GM18873 (cell line): ENCODE results near the gene TYW1B.
"Not testable (repeated sequence)": the region's sequence is repeated elsewhere in the genome, so short reads cannot be mapped to it uniquely, and the experiment has no call there.

ENCODE experiments used
- ATAC-seq: cut with Tn5 transposase; IDR thresholded peaks from one replicate; pipeline ENCODE4 v1.9.1; 2021; ENCODE audit warnings: mild to moderate bottlenecking, moderate library complexity, moderate number of reproducible peaks; ENCODE audit not compliant: unreplicated experiment, low FRiP score

Gene TYW1B

DNA sequence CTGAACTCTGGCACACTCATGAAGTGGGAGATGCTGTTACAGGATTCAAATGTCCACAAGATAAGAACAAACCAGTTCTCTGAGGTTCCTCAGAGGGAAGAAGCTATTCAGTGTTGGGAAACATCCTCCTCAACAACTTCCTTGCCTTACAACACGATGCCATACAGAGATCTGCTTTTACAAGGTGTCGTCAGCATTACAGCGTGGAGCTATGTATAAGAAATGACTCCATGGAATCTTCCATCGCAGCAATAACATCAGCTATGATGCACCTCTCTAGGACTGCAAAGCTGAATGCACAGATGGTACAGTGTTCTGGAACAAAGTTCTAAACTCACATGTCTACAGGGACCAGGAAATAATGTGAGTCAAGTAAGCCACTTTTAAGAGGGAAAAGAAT is 122.3 kb downstream of the TYW1B start:
- ATAC-seq = not testable (repeated sequence)

GRCh38 chr7:72704894-72705293 is 123.1 kb downstream of the TYW1B start:
- no peak for ATAC-seq

DNA sequence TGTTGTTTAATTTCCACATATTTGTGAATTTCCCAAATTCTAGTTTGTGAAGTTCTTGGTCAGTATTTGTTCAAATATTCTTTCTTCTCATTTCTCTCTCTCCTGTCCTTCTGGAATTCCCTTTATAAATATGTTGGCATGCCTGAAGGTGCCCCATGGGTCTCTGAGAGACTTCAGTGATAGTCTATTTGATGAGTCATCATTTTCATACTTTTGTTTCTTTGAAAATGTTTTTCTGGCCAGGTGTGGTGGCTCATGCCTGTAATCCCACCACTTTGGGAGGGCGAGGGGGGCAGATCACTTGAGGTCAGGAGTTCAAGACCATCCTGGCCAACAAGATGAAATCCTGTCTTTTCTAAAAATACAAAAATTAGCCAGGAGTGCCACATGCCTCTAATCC is 127.5 kb downstream of the TYW1B start:
- not testable (repeated sequence) for ATAC-seq

GRCh38 chr7:72697066-72697465 is 130.9 kb downstream of the TYW1B start:
- ATAC-seq = not testable (repeated sequence)

DNA sequence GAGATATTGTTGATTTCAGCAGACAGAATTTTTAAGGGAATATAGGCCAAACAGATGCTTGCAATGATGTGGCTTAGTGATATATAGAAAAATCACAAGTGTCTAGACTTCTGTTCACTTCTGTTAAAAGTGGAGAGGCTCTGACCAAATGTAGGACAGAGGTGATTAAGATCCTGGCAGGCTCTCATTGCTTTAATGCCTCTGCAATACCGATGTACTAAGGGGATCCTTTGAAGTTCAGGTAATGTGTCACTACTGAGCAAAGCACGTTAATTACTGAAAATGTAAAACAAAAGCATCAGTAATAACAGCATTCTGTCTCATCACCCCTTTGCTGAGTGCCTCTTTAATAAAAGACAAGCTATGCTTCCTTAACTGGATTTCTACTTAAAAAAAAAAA is 131.4 kb downstream of the TYW1B start:
- ATAC-seq = not testable (repeated sequence)

GRCh38 chr7:72695482-72695881 is 132.5 kb downstream of the TYW1B start:
- not testable (repeated sequence) for ATAC-seq

DNA sequence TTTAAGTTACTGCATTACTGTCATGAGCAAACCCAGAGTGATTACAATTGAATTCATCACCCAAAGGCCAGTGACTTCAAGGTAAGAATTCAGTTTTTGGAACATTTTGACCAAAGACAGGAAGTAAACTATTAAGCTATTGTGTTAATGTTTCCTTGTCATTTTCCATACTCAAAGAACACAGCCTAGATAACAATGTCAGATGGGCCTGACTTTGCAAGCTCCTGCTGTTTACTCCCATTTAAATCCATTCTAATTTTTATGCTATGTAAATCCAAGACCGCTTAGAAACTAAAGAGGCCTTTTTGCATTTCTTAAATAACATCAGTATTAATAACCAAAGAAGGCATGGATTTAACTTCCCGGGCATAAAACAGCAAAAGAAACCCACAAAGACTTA is 136.6 kb downstream of the TYW1B start:
- ATAC-seq = not testable (repeated sequence)

- not testable (repeated sequence) for ATAC-seq
Observed at GRCh38 chr7:72690177-72690576, 137.8 kb downstream of the TYW1B start.

GRCh38 chr7:72689344-72689743 is 138.7 kb downstream of the TYW1B start:
- ATAC-seq = not testable (repeated sequence)

GRCh38 chr7:72681211-72681610 is 146.8 kb downstream of the TYW1B start:
- not testable (repeated sequence) for ATAC-seq

DNA sequence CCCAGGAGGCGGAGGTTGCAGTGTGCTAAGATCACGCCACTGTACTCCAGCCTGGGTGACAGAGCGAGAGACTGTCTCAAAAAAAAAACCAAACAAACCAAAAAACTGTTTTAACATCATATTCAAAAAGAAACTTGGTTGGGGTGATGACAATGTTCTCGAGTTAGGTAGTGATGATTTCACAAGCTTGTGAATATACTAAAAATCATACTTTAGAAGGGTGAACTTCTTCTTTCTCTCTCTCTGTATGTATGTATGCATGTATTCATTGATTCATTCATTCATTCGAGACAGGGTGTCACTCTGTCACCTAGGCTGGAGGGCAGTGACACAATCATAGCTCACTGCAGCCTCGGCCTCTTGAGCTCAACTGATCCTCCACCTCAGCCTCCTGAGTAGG is 151.1 kb downstream of the TYW1B start:
- ATAC-seq = not testable (repeated sequence)

DNA sequence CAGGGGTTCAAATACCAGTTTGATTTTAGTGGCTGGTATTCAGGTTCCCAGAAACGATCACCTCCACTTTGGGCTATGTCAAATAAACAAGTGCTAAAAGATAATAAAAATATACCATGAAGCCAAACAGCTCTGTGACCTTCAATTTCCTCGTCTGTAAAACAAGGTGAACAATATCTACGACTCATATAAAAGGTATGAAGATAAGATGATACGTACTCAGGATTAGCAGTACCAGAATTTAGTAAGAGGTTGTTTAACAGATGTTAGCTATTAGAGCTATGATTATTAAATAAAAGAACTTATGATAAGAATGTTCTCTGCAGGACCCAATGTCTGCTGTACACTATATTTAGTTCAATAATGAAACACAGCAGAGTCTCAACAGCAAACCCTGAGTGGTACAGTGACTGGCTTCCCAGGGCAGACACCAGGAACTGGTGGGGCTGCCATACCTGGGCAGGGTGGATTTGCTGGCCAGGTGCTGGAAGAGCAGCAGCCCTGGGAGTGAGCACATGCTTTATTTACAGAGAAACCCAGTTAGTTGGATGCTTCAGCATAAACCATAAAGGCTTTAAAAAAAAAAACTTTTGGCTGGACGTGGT is 151.8 kb downstream of the TYW1B start:
- ATAC-seq = not testable (repeated sequence)

GRCh38 chr7:72675686-72676085 is 152.3 kb downstream of the TYW1B start:
- ATAC-seq = not testable (repeated sequence)

DNA sequence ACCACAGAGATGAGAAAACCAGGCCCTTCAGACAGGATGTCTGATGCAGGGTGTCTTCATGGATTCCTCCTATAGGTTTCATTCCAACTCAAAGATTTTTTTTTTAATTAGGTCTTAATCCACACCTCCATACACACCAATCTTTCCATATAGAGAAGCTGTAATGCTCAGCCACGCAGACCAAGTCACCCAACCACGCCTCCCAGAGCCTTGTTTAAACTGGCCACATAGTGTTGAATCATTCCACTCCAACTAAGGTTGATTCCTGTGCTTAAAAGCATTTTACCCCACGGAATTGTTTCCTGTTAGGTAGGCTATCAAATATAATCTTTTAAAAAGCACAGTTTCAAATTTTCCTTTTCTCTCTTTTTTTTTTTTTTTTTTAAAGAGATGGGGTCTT is 153.6 kb downstream of the TYW1B start:
- ATAC-seq = no peak

- ATAC-seq = not testable (repeated sequence)
Observed at GRCh38 chr7:72670850-72671249, 157.2 kb downstream of the TYW1B start.

DNA sequence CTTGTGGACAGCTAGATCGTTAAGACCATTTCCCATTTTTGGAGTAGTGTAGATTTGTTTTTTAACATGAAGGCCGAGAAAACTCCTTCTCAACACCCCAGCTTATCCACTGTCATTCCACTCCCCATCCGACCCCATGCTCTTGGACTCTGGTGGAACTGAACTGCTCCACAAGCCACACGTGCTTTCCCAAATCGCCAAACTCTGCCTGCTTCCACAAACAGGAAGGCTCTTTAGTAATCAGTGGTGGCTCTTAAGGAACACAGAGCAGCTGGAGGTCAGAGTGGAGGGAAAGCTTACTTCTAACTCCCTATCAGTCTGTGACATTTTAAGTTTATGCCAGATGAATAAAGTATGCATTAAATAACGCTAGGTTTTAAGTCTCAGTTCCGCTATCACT is 159.6 kb downstream of the TYW1B start:
- ATAC-seq = not testable (repeated sequence)

GRCh38 chr7:72667049-72667448 is 161.0 kb downstream of the TYW1B start:
- not testable (repeated sequence) for ATAC-seq

DNA sequence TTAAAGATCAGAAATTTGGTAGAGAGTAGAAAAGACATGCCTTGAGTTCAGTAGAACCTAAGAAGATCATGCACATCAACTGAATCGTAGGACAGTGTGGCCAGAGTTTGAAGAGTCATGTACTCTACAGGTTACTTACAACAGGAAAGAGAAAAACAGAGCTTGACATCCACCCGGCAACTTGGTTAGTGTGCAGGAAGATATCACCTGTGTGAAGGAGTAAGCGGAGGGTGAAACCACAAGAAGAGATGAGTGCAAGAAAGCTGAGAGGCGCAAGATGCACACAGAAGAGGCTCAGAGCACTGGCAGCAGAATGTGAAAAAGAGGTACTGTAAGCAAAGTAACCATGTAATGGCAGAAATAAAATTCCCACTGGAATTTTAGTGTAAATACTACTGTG is 179.4 kb downstream of the TYW1B start:
- not testable (repeated sequence) for ATAC-seq

GRCh38 chr7:72643708-72644107 is 184.3 kb downstream of the TYW1B start:
- not testable (repeated sequence) for ATAC-seq

GRCh38 chr7:72641485-72642248 is 186.3 kb downstream of the TYW1B start:
- not testable (repeated sequence) for ATAC-seq

DNA sequence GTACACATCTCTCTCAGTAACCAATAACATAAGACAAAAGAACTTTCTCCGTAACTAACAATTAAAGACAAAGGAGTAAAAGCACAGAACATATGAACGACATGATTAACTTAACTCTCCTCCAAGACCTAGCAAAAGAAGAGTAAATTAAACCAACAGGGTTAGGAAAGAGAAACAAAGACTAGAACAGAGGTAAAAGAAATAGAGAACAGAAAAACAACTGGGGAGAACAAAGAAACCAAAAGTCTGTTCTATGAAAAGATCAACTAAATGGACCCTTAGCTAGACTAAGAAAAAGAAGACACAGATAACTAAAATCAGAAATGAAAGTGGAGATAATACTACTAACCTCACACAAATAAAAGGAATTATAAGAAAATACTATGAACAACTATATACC is 187.3 kb downstream of the TYW1B start:
- not testable (repeated sequence) for ATAC-seq
